OCI-LY3 (cell line): ENCODE data around the gene AHCYL2.

Experiments
- H2AFZ ChIP-seq: fragments of 200-600, 300-600 bp; shearing (Covaris generic); 2 replicates; pipeline ENCODE4 v1.6.0; 2014; ENCODE audit warnings: antibody characterized with exemption, low read depth, low read length
- H3K27ac ChIP-seq: fragments of 200-600, 300-600 bp; sonication (generic); 2 replicates; pipeline ENCODE4 v1.5.1; 2014; ENCODE audit warnings: mild to moderate bottlenecking, low read length, moderate library complexity, mixed read lengths
- H3K27me3 ChIP-seq: fragments of 200-600, 300-600 bp; sonication (generic); 2 replicates; pipeline ENCODE4 v1.6.1; 2014; ENCODE audit warnings: low read depth, low read length, mixed read lengths
- H3K36me3 ChIP-seq: fragments of 200-600, 300-600 bp; sonication (generic); replicated peaks from 2 replicates; pipeline ENCODE3; 2014; ENCODE audit warnings: low read depth, low read length, mixed read lengths
- H3K4me1 ChIP-seq: fragments of 300-600, 200-600 bp; sonication (generic); 2 replicates; pipeline ENCODE4 v1.6.1; 2014; ENCODE audit warnings: low read length, mixed read lengths
- H3K4me2 ChIP-seq: fragments of 200-600, 300-600 bp; sonication (generic); 2 replicates; pipeline ENCODE4 v1.6.1; 2014; ENCODE audit warnings: low read length, mixed read lengths
- H3K4me3 ChIP-seq: fragments of 300-600, 200-600 bp; sonication (generic); 2 replicates; pipeline ENCODE4 v1.5.1; 2014; ENCODE audit warnings: antibody characterized with exemption, mild to moderate bottlenecking, low read length, moderate library complexity
- H3K79me2 ChIP-seq: fragments of 300-600, 200-600 bp; shearing (Covaris generic); 2 replicates; pipeline ENCODE4 v1.6.1; 2014; ENCODE audit warnings: mild to moderate bottlenecking, low read length, mixed read lengths
- H3K9ac ChIP-seq: fragments of 300-600, 200-600 bp; shearing (Covaris generic); 2 replicates; pipeline ENCODE4 v1.6.0; 2014; ENCODE audit warnings: mild to moderate bottlenecking, low read length, moderate library complexity
- H3K9me3 ChIP-seq: fragments of 200-600, 300-600 bp; shearing (Covaris generic); 2 replicates; pipeline ENCODE4 v1.6.1; 2014; ENCODE audit warnings: low read length, mixed read lengths; ENCODE audit not compliant: insufficient read depth
- H4K20me1 ChIP-seq: fragments of 200-600, 300-600 bp; sonication (generic); 2 replicates; pipeline ENCODE4 v1.6.1; 2016; ENCODE audit warnings: low read length, mixed read lengths; ENCODE audit not compliant: insufficient read depth
- CTCF ChIP-seq: fragments of 200-600, 300-600 bp; sonication (generic); IDR thresholded peaks from 2 replicates; pipeline ENCODE4 v1.5.1; 2014; ENCODE audit warnings: antibody characterized with exemption, low read length, low read depth
- EZH2phosphoT487 ChIP-seq: fragments of 200-600 bp; shearing (Covaris generic); IDR thresholded peaks from 2 replicates; pipeline ENCODE4 v1.6.1; 2018; ENCODE audit warnings: antibody characterized with exemption, mixed run types, low read depth

The AHCYL2 gene

GRCh38 chr7:129452589-129453231 is 227.9 kb downstream of the AHCYL2 start:
- Histone ChIP-seq H3K27ac (no peak overlapping the region), H3K9ac (no peak overlapping the region), H2AFZ (no peak overlapping the region), H3K4me2 (no peak overlapping the region), H3K4me3 (no peak overlapping the region), H3K27me3 (no peaks in the 10 kb centered on the region), H3K36me3 (no peaks in the 10 kb centered on the region), H3K79me2 (no peaks in the 10 kb centered on the region), H4K20me1 (no peaks in the 10 kb centered on the region), H3K4me1 (peaks cover 4% of the 10 kb centered on the region; the same call in 1 of the 2 replicates), H3K9me3 (no peaks in the 10 kb centered on the region)
- no peak for TF ChIP-seq EZH2phosphoT487
- no peak for TF ChIP-seq CTCF

DNA sequence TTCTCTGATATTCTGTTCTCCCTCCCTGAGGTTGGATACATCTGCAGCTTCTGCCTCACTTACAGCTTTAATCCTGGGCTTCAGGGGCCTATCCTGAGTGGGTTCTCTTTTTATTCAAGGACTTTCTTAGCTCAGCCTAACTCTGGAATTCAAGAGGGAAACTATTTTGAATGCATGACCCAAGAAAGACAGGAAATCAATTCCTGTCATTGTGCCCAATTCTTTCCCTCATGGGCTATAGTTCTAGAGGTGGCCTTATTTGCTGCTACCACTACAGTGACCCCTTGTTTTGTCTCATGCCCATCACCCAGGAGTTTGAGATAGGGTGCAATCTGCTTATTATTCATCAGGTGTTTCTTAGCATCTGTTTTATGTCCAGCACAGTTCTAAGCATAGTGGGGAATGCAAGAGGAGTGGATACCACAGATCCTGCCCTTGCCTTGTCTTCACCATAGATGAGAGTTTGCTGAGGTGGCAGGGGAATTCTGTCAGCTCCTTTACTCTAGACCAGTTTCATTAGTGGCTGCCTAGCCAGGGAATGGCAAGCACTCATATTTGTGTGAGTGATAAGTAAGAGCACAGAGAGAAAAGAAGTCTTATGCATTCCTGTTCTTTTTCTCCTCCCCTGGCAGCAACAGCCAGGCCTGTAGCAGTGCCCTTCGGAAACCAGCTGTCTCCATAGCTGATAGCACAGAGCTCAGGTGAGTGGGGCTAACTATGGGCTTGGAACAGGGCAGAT is 228.8 kb downstream of the AHCYL2 start:
- H3K4me1 ChIP-seq = peaks cover 4% of the 10 kb centered on the region; the same call in 1 of the 2 replicates
- no peaks in the 10 kb centered on the region for H3K9me3 ChIP-seq
- no peaks in the 10 kb centered on the region for H3K36me3 ChIP-seq
- H3K4me2 ChIP-seq = no peak overlapping the region
- no peaks in the 10 kb centered on the region for H3K79me2 ChIP-seq
- no peaks in the 10 kb centered on the region for H4K20me1 ChIP-seq
- H3K4me3 ChIP-seq = no peak overlapping the region
- no peak overlapping the region for H2AFZ ChIP-seq
- H3K9ac ChIP-seq = no peak overlapping the region
- no peak overlapping the region for H3K27ac ChIP-seq
- TF ChIP-seq CTCF (no peak), EZH2phosphoT487 (no peak)
- H3K27me3 ChIP-seq = no peaks in the 10 kb centered on the region

GRCh38 chr7:129454249-129454551 is 229.4 kb downstream of the AHCYL2 start:
- H3K36me3 ChIP-seq = peaks cover 2% of the 10 kb centered on the region
- H2AFZ ChIP-seq = no peak overlapping the region
- no peaks in the 10 kb centered on the region for H3K79me2 ChIP-seq
- H4K20me1 ChIP-seq = no peaks in the 10 kb centered on the region
- H3K4me1 ChIP-seq = peaks cover 4% of the 10 kb centered on the region; the same call in 1 of the 2 replicates
- H3K9me3 ChIP-seq = no peaks in the 10 kb centered on the region
- no peak overlapping the region for H3K27ac ChIP-seq
- no peak overlapping the region for H3K4me2 ChIP-seq
- no peak for TF ChIP-seq EZH2phosphoT487
- TF ChIP-seq CTCF = no peak
- H3K9ac ChIP-seq = no peak overlapping the region
- no peak overlapping the region for H3K4me3 ChIP-seq
- H3K27me3 ChIP-seq = no peaks in the 10 kb centered on the region

- no peak overlapping the region for H2AFZ ChIP-seq
- H3K4me3 ChIP-seq = no peak overlapping the region
- H3K4me1 ChIP-seq = peaks cover 4% of the 10 kb centered on the region; the same call in 1 of the 2 replicates
- H3K36me3 ChIP-seq = peaks cover 6% of the 10 kb centered on the region
- no peaks in the 10 kb centered on the region for H3K9me3 ChIP-seq
- no peaks in the 10 kb centered on the region for H3K27me3 ChIP-seq
- H3K9ac ChIP-seq = no peak overlapping the region
- H3K27ac ChIP-seq = no peak overlapping the region
- no peaks in the 10 kb centered on the region for H3K79me2 ChIP-seq
- TF ChIP-seq CTCF (no peak), EZH2phosphoT487 (no peak)
- H4K20me1 ChIP-seq = no peaks in the 10 kb centered on the region
- no peak overlapping the region for H3K4me2 ChIP-seq
Measured at GRCh38 chr7:129456421-129456820, 231.6 kb downstream of the AHCYL2 start.
